Fibroblast of the aortic adventitia (primary cell): ENCODE results near the gene MMD. TPM values are rescaled to one million over a fixed set of nuclear protein-coding genes. Genes with fewer than 3 reads are reported as not detected.
A peak's percentile ranks its signal among the peaks of the same experiment; 100 is the strongest.

Experiments
- DNase-seq: peaks from one replicate; pipeline ENCODE4 v3.0.0-alpha.2; 2010; ENCODE audit warnings: low read depth
- H3K4me3 ChIP-seq: 2 replicates; pipeline ENCODE4 v1.5.1; 2011; ENCODE audit warnings: low read depth, mild to moderate bottlenecking, control low read depth, low read length, moderate library complexity
- total RNA-seq: library from RNA; depleted of rRNA; stranded (reverse); fragments of >200 nt; gene quantifications from 2 replicates; pipeline ENCODE4 v1.2.3, GENCODE V29; 2012; ENCODE audit warnings: low replicate concordance
- TF ChIP-seq, protein P1 (sequence below): IDR thresholded peaks from 2 replicates; pipeline ENCODE4 v1.5.1; 2011; ENCODE audit warnings: mild to moderate bottlenecking, low read length, control low read depth, inconsistent platforms; ENCODE audit not compliant: insufficient read depth

Gene MMD
- total RNA-seq, 1 donor: 19.5 TPM

DNA sequence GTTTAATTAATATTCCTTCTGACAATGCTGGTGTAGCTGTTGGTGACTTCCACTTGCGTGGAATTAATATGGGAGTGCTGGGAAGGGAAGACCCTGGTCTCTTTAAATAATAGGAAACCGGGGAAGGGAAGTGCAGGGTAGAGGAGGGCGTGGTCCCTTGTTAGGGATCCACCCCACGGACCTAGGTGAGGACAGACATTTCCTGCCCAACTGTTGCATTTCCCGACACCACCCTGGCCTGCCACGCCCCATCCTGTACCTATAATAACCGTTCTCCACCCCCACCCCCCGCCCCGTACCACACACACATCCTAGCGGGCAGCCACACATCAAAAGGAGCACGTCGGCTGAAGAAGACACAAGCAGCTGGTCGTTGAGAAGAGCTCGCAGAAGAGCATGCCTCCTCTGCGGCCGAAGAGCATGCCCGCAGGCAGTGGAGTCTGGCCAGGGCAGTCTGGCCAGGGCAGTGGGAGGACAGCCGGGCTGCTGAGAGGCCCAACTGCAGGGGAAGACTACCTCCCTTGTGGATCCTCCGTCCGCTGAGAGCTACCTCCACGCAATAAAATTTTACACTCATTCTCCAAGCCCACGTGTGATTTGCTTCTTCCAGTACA, 36.8 kb upstream of the MMD start:
- no peak for DNase-seq
- H3K4me3 ChIP-seq: no peak overlapping the region
- TF ChIP-seq, protein P1, sequence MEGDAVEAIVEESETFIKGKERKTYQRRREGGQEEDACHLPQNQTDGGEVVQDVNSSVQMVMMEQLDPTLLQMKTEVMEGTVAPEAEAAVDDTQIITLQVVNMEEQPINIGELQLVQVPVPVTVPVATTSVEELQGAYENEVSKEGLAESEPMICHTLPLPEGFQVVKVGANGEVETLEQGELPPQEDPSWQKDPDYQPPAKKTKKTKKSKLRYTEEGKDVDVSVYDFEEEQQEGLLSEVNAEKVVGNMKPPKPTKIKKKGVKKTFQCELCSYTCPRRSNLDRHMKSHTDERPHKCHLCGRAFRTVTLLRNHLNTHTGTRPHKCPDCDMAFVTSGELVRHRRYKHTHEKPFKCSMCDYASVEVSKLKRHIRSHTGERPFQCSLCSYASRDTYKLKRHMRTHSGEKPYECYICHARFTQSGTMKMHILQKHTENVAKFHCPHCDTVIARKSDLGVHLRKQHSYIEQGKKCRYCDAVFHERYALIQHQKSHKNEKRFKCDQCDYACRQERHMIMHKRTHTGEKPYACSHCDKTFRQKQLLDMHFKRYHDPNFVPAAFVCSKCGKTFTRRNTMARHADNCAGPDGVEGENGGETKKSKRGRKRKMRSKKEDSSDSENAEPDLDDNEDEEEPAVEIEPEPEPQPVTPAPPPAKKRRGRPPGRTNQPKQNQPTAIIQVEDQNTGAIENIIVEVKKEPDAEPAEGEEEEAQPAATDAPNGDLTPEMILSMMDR: no peak

DNA sequence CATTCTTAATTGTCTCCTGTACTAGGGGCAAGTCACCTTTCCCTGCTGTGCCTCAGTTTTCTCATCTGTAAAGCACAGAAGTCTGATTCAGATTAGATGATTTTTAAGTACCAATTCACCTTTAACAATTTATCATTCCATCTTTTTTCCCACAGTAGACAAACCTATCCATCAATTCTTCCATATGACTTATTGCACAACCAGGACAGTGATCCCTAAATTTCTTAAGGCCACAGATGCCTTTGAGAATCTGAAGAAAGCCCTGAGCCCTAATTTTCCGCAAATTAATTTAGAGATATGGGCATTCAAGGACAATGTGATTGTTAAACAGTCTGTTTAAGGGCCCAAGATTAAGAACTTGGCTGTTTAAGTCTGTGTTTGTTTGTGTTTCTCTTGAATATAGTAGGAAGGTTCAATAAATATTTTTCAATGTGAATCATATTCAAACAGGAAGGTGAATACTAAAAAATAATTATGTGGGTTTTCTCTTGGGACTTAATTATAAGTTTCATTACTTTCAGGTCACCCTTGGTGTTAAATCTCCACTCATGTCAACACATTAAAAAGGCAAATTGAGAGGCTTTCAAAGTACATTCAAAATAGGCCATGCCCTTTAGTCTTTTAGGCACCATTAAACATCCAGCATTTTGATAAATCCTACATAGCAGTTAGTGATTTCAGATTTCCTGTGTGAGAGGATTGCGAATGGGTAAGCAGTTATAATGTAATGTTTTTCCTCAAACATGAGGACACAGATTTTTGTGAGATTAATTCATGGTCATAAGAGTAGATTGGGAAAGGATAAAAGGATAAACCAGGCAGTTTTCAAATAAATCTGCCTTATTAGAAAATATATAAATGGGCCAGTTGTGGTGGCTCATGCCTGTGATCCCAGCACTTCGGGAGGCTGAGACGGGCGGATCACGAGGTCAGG, 34.9 kb upstream of the MMD start:
- no peak overlapping the region for H3K4me3 ChIP-seq
- TF ChIP-seq, protein P1: no peak
- no peak for DNase-seq

DNA sequence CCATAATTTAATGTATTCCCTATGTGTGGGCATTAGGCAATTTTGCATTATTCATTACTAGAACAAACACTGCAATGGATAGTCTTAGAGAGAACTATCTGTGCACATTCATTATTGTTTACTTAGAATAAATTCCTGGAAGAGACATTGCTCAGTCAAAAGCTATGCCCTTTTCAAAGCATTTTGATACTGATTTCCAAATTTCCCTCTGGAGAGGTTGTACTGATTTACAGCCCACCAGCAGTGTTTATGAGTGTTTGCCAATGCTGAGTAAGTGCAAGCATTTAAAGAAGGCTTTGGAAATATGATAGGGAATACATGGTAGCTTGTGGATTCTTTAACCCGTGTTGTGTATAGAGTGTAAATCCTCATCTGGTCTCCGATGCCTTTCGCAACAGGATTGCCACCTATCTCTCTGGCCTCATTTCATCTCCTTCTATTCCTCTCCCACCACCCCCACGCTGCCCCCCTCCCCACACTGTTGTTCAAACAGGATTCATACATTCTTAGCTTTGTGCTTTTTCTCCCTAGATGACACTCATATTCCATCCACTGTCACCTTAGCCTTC, 33.4 kb upstream of the MMD start:
- H3K4me3 ChIP-seq: no peak overlapping the region
- TF ChIP-seq, protein P1: no peak
- peak; percentile 69 for DNase-seq

DNA sequence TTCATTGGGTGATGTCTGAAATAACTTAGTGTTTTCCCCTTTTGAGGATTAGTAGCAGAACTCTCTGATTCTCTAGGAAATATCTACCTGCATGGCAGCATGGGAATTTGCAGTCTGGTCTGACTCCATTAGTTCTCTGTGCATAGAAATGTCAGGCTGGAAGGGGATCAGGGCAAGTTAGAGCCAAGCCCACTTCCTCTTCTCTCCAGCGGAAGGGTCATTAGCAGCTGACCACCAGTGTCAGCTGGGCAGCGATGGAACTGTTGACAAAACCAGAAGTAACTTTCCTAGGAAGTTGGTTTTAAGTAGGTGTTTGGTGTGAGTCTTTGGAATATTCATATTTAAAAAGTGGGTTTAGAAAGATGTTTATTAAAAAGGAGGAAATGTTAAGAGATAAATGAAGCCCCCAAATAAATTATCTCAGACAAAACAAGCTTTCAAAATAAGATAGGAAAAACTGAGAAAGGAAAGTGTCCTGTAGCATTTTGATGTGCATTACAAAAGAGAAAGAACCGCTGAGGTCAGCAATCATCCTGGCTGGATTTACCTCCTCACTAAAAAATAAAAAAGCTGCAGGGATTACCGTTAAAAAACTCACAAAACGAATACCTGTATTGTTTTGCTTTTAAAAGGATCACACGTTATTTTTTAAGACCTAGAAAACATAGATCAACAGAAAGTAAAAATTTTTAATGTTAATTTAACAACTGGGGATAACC, 32.4 kb upstream of the MMD start:
- no peak overlapping the region for H3K4me3 ChIP-seq
- TF ChIP-seq, protein P1: no peak
- no peak for DNase-seq

DNA sequence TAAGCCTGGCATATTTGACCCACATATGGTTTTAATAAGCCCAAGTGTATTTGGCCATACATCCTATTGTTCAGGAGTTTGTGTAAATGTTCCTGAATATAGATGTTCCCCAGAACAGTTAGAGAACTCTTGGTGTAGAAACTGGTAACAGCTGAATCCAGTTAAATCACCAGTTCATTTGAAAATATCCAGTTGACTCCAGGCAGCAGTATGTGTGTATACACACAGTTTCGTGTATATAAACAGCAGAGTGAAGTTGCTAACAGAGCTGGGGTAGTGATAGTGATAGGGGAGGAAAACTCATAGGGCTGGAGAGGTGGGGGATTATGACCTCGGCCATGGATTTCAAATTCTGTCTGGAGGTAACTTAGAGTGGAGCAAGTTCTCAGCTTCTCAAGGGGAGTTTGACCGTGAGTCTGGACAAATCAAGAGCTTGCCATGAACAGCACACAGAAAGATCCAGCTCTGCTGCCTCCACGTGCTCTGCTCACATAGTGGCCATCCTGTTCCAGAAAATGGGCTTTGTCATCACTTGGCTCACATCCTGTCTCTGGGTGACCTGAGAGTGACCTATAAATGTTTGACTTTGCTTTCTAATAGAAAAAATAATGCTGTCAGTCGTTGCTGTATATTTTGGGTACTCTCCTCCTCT, 30.6 kb upstream of the MMD start:
- TF ChIP-seq, protein P1: no peak
- no peak overlapping the region for H3K4me3 ChIP-seq
- peak; percentile 84 for DNase-seq

DNA sequence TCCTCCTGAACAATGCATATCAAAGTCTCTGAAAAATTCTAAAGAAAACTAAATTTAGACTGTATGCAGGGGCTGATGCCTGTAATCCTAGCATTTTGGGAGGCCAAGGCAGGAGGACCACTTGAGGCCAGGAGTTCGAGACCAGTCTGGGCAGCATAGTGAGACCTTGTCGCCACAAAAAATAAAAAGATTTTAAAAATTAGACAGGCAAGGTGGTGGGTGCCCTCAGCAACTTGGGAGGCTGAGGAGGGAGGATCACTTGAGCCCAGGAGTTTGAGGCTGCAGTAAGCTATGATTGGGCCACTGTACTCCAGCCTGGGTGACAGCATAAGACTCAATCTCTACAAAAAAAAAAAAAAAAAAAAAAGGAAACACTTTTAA, 30.1 kb upstream of the MMD start:
- TF ChIP-seq, protein P1: no peak

More for the DNA sequence above, 30.1 kb upstream of the MMD start:
- H3K4me3 ChIP-seq: no peak overlapping the region
- no peak for DNase-seq
